Endometrium (tissue), 2 donors: ENCODE measurements around the gene AMN1.
"Not testable (repeated sequence)": the region's sequence is repeated elsewhere in the genome, so short reads cannot be mapped to it uniquely, and the experiment has no call there.

Experiments
- FAIRE-seq: peaks from 2 replicates; lab custom pipeline; 2012; peaks lifted over from hg19 to GRCh38; lab: Jason Lieb, UNC
- donor health status: control.
- donor health status: control.

Gene AMN1

GRCh38 chr12:31672521-31672920 is 56.3 kb downstream of the AMN1 start:
- no peak for FAIRE-seq

DNA sequence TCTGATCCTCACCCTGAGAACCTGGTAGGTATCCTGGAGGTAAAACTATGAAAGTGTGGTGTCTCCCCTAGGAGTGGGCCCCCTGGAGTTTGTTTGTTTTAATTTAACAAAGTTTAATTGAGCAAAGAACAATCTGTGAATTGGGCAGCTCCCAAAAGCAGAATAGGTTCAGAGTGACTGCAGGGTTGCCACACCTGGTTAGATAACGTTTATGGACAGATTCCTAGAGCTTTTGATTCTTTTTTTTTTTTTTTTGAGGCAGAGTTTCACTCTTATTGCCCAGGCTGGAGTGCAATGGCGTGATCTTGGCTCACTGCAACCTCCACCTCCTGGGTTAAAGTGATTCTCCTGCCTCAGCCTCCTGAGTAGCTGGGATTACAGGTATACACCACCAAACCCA is 59.2 kb downstream of the AMN1 start:
- not testable (repeated sequence) for FAIRE-seq

GRCh38 chr12:31669020-31669419 is 59.8 kb downstream of the AMN1 start:
- FAIRE-seq: no peak

GRCh38 chr12:31664038-31664437 is 64.8 kb downstream of the AMN1 start:
- FAIRE-seq: no peak

DNA sequence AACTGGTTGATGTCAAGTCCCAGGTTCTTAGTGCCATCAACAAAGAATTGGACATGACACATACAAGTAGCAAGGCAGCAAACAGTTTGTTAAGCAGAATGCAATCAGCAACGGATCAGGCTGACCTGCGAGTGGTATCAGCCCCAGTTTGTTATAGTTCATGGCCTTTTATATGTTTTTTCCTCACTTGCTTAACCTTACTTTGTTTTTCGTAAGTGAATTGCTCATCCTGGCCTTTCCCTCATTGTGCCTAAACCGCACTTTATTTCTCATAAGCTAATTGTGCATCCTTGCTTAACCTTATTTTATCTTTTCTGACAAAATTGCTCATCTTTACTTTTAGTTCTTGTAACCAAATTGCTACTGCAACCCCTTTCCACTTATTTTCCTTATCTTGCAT is 65.2 kb downstream of the AMN1 start:
- FAIRE-seq: no peak

DNA sequence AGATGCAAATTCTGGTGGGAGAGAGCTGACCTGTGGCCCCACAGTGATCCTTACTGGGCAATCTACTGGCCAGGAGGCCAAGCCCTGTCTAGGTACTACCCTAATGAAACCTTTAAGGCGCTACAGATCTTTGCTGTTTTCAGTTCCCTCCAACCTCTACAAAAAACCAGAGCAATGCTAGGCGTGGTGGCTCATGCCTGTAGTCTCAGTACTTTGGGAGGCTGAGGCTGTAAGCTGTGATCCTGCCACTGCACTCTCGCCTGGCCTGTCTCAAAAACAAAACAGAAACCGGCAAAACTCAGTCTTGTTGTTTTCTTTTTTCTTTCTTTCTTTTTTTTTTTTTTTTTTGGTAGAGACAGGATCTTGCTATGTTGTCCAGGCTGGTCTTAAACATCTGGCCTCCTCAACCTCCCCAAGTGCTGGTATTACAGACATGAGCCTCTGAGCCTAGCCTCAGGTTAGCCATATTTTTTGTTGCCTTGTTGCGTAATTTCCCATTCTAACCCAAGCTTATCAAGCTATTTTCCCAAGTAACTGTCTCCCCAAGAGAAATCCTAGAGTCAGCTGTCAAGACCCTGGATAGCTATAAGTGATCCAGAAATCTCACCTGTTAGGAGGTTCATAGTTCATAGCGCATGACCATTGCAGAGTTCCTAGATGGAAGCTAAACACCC is 66.5 kb downstream of the AMN1 start:
- FAIRE-seq: no peak

- FAIRE-seq: peak; percentile 72
These were observed 69.5 kb downstream of the AMN1 start, which contains the start of gene ETFBKMT for GRCh38 chr12:31659087-31659942. ETFBKMT (plus strand) TSS chr12:31659688; CDS start chr12:31661954, 2,266 bp downstream.

DNA sequence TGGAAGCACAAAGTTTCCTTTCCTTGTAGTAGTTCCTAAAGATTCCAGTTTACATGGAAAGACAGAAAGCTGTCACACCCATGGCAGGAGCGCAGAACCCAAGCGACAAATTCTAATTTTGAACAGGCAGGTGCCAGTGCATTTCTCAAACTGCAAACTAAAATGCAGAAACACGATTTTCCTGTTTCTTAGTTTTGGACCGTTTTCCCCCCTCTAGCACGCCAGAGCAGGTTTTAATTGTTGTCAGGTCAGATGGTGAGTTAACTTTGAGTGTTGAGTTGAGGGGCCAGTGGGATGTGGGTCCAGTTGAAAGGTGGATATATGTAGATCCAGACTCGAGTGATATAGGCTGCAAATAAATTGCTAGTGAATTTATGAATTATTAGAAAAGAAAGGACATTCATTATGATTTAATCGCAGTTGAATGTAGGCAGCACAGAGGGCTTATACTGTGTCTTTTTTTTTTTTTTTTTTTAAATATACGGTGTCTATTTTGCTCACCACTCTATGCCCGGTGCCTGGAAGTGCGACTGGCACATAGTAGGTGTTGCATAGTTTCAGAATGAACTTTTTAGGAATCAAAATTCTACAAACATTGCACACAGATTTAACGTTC is 70.2 kb downstream of the AMN1 start:
- no peak for FAIRE-seq

DNA sequence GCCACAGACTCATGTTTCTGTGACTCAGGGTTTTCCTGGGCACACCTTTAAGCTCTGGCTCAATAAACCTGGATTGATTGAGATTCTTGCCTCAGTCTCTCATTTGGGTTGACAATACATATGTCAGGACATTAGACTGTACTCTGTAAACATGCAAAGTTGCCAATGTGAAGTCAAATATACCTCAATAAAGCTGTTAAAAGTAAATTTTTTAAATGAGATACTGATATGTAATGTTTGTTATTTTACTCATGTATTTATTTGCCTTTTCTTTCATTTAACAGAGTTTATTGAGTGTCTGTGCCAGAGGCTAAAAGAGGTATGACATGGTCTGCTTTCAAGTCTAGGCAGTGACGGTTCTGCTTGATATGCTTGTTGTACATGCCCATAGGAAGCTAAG is 73.0 kb downstream of the AMN1 start:
- FAIRE-seq: no peak

DNA sequence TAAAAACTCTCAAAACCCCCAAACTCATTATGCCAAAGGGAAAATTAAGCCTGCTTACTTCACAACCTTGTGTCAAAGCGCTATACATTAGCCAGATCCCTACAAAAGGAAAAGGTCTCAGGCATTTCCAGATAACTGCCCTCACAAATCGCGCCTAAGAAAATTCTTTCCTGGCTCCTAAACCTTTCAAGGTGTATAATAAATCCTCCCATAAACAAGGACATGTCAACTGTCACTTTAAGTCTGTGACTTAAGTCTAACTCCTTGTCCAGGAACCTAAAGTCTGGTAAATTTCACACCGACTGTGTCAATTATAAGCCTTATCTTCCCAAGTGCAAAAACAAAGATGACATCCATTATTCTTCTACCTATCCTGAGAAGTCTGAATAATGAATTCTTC is 73.6 kb downstream of the AMN1 start:
- no peak for FAIRE-seq

DNA sequence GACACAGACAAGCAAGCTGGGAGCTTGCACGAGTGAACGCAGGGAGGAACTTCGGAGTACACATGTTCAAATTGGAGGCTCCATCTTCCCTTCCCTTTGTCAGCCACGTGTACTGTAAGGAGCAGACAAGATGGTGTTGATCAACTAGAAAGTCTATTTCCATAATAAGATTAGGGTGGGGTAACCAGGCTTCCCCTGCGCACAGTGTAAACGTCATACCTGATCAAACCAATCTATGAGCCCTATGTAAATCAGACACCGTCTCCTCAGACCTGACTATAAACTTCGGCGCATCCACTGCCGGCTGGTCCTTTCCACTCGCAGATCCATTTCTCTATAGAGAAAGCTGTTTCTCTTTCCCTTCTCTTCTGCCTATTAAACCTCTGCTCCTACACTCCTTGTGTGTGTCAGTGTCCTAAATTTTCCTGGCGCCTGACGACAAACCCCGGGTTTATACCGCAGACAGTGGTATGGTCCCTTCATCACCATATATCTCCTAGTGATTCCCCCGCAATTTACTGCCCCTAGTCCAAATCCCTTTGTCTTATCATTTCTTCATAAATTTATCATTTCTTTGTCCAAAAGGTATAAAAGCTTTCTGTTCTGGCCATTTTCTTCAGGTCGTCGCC is 76.8 kb downstream of the AMN1 start:
- no peak for FAIRE-seq

GRCh38 chr12:31650918-31651317 is 77.9 kb downstream of the AMN1 start:
- no peak for FAIRE-seq

DNA sequence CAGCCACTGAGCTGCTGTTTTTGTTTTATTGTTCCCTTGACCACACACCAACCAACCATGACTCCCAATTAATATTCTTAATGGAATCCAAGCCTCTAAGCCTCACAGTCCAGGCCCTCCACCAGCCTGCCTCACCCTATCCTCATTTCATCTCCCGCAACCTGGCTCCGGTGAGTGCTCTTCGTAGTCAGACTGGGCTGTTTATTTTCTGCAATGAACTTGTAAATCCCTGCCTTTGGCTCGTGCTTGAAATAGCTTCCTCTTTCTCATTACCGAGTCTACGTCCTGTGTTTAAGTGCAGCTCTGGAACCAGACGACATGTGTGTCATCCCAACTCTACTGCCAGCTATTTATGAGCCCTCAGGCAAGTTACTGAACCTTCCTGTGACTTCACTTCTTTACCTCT is 81.7 kb downstream of the AMN1 start:
- FAIRE-seq: no peak

GRCh38 chr12:31645924-31646323 is 82.9 kb downstream of the AMN1 start:
- FAIRE-seq: no peak

DNA sequence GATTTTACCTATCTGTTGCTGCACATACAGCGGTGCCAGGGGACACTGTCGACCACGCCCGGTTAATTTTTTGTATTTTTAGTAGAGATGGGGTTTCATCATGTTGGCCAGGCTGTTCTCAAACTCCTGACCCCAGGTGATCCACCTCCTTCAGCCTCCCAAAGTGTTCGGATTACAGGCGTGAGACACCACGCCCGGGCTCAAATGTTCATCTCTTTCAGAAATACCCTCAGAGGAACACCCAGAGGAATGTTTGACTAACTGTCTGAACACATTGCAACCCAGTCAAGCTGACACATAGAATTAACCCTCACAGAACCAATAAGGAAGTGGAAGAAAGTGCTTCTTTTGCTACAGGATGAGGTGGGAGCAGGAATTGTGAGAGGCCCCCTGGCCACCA is 84.3 kb downstream of the AMN1 start:
- FAIRE-seq: no peak

DNA sequence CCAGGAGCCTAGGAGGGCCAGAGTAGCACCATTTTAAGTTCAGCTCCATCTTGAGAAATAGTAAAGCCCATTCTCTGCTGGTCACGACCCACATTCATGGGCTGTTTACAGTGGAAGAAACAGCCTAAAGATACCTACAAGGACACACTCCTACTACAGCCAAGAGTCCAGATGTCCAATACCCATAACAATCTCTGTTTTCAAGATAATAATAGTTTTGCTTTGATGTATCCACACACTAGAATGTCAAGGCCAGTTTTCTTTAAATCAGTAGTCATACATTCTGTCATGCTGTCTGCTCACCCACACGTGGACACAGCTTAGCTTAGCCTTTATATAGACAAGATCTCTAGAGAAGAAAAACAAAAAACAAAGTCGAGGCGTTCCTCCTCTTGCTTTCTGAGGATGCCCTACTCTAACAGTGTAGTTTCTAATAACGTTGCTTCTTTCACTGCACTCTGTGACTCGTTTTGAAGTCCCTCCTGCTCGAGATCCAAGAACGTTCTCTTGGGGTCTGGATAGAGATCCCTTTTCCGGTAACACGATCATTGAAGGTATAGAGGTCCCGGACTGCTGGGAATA is 87.2 kb downstream of the AMN1 start:
- FAIRE-seq: no peak

GRCh38 chr12:31634620-31635019 is 94.2 kb downstream of the AMN1 start:
- no peak for FAIRE-seq

GRCh38 chr12:31633464-31633863 is 95.4 kb downstream of the AMN1 start:
- FAIRE-seq: no peak

- FAIRE-seq: no peak
These were observed 97.0 kb downstream of the AMN1 start for GRCh38 chr12:31631809-31632208.

GRCh38 chr12:31631023-31631724 is 97.6 kb downstream of the AMN1 start:
- FAIRE-seq: no peak
